NCI-H345 (cell line): ENCODE results near the gene AKR1E2.
"Not testable (repeated sequence)": the region's sequence is repeated elsewhere in the genome, so short reads cannot be mapped to it uniquely, and the experiment has no call there.

Source experiments
- DNase-seq: peaks from one replicate; lab custom pipeline; 2025; lab: John Stamatoyannopoulos, UW

AKR1E2 gene

GRCh38 chr10:4813496-4813895 lies 12.5 kb upstream of the AKR1E2 start:
- no peak for DNase-seq

- DNase-seq = not testable (repeated sequence)
Measured at GRCh38 chr10:4815646-4816180, 10.3 kb upstream of the AKR1E2 start.

GRCh38 chr10:4816966-4817365 lies 9.0 kb upstream of the AKR1E2 start:
- no peak for DNase-seq

- DNase-seq = no peak
Measured at GRCh38 chr10:4819067-4819466, 6.9 kb upstream of the AKR1E2 start.

GRCh38 chr10:4819707-4820106 lies 6.3 kb upstream of the AKR1E2 start:
- DNase-seq = no peak

- no peak for DNase-seq
Measured at GRCh38 chr10:4820804-4821401, 5.1 kb upstream of the AKR1E2 start.

GRCh38 chr10:4822208-4822607 lies 3.8 kb upstream of the AKR1E2 start:
- no peak for DNase-seq

GRCh38 chr10:4824791-4825310 lies 1.2 kb upstream of the AKR1E2 start:
- no peak for DNase-seq

GRCh38 chr10:4825456-4825867 lies 545 bp upstream of the AKR1E2 start:
- no peak for DNase-seq

GRCh38 chr10:4826792-4827324 lies 851 bp downstream of the AKR1E2 start:
- DNase-seq = no peak

GRCh38 chr10:4828005-4828404 lies 2.0 kb downstream of the AKR1E2 start:
- no peak for DNase-seq

GRCh38 chr10:4830551-4830950 lies 4.5 kb downstream of the AKR1E2 start:
- no peak for DNase-seq

- DNase-seq = no peak
Measured at GRCh38 chr10:4831091-4831490, 5.1 kb downstream of the AKR1E2 start.

GRCh38 chr10:4833286-4833685 lies 7.3 kb downstream of the AKR1E2 start:
- DNase-seq = no peak

- no peak for DNase-seq
Measured at GRCh38 chr10:4834898-4835405, 8.9 kb downstream of the AKR1E2 start.

- no peak for DNase-seq
Measured at GRCh38 chr10:4835494-4835918, 9.5 kb downstream of the AKR1E2 start.

GRCh38 chr10:4836416-4836969 lies 10.5 kb downstream of the AKR1E2 start:
- no peak for DNase-seq

- no peak for DNase-seq
Measured at GRCh38 chr10:4837551-4837950, 11.5 kb downstream of the AKR1E2 start.

- no peak for DNase-seq
Measured at GRCh38 chr10:4838743-4839142, 12.7 kb downstream of the AKR1E2 start.

GRCh38 chr10:4839353-4839752 lies 13.3 kb downstream of the AKR1E2 start:
- no peak for DNase-seq

GRCh38 chr10:4840151-4840550 lies 14.1 kb downstream of the AKR1E2 start:
- DNase-seq = no peak

- no peak for DNase-seq
Measured at GRCh38 chr10:4843525-4844180, 17.6 kb downstream of the AKR1E2 start.

GRCh38 chr10:4844864-4845263 lies 18.9 kb downstream of the AKR1E2 start:
- DNase-seq = no peak
